HCT116 (cell line): ENCODE data around the gene ZC3HAV1. TPM values are rescaled to one million over a fixed set of nuclear protein-coding genes. Genes with fewer than 3 reads are reported as not detected.
"Not testable (repeated sequence)": the region's sequence is repeated elsewhere in the genome, so short reads cannot be mapped to it uniquely, and the experiment has no call there.

Experiments
- ATAC-seq: fragments of 200-7000 bp; cut with Tn5 transposase; 2 replicates; pipeline ENCODE4 v1.9.1; 2020; ENCODE audit warnings: mild to moderate bottlenecking, moderate library complexity
- BruUV-seq: library from RNA; stranded (reverse); fragments of 400-500 nt; replicated peaks from 2 replicates; lab custom pipeline; 2021; lab: Mats Ljungman, UMichigan
- CTCF ChIA-PET: fragments of 300-600 bp; sonication (Branson Sonifier 250); formaldehyde crosslinking; loops from one replicate; lab custom pipeline; 2021; ENCODE audit warnings: antibody characterized with exemption; lab: Charles Lee
- POLR2A ChIA-PET: fragments of 300-600, 350-600 bp; sonication (Branson Sonifier 250); formaldehyde crosslinking; loops from one replicate; lab custom pipeline; 2021; ENCODE audit warnings: antibody characterized with exemption; lab: Charles Lee
- RAD21 ChIA-PET, 2 experiments: fragments of 300-600 bp; sonication (Branson Sonifier 250); formaldehyde crosslinking; loops; one replicate each; lab custom pipeline; 2023; ENCODE audit warnings: low total read pairs in 2 of 2; ENCODE audit not compliant: uncharacterized antibody in 2 of 2, unreplicated experiment in 2 of 2, low non-redundant PET in 1 of 2; lab: Charles Lee
- DNase-seq: peaks from one replicate; pipeline ENCODE4 v3.0.0-alpha.2; 2010; ENCODE audit warnings: low read depth, low spot score
- H2AFZ ChIP-seq: fragments of 200-600 bp; shearing (Covaris generic), sonication (generic); 2 replicates; pipeline ENCODE4 v1.6.1; 2017; ENCODE audit warnings: low read depth, mixed run types, mixed read lengths, antibody characterized with exemption, low read length; ENCODE audit not compliant: poor library complexity, severe bottlenecking
- H3K27ac ChIP-seq: 2 replicates; pipeline ENCODE4 v1.5.1; 2012; ENCODE audit warnings: low read depth, low read length
- H3K27me3 ChIP-seq: fragments of 200-600 bp; sonication (generic); 2 replicates; pipeline ENCODE4 v1.6.1; 2016; ENCODE audit warnings: mixed run types, low read length, mixed read lengths; ENCODE audit not compliant: insufficient read depth
- H3K36me3 ChIP-seq, 2 experiments: fragments of 200-500 bp in 1 of 2; fragments of 200-600 bp in 1 of 2; sonication (Bioruptor generic) in 1 of 2; sonication (generic) in 1 of 2; 2 replicates each; pipeline versions ENCODE4 v1.5.1 to v1.6.1; 2014 to 2016; ENCODE audit warnings: low read length in 2 of 2, inconsistent platforms in 1 of 2, mixed read lengths in 1 of 2, mixed run types in 1 of 2; ENCODE audit not compliant: insufficient read depth in 2 of 2, control insufficient read depth in 1 of 2
- H3K4me1 ChIP-seq, 2 experiments: fragments of 200-600 bp in 1 of 2; sonication (generic) in 1 of 2; 2 replicates each; pipeline versions ENCODE4 v1.5.1 to v1.6.1; 2012 to 2017; ENCODE audit warnings: low read length in 2 of 2, inconsistent platforms in 1 of 2, mild to moderate bottlenecking in 1 of 2, mixed read lengths in 1 of 2, mixed run types in 1 of 2, moderate library complexity in 1 of 2; ENCODE audit not compliant: insufficient read depth in 2 of 2, control insufficient read depth in 1 of 2
- H3K4me2 ChIP-seq: fragments of 200-600 bp; sonication (generic); 2 replicates; pipeline ENCODE4 v1.6.1; 2017; ENCODE audit warnings: mixed run types, low read length, mixed read lengths
- H3K4me3 ChIP-seq, 2 experiments: fragments of 200-600 bp in 1 of 2; sonication (generic) in 1 of 2; replicated peaks in 1 of 2; 2 replicates each; pipeline ENCODE4 v1.5.1; 2011 to 2016; ENCODE audit warnings: low read length in 2 of 2, control low read depth in 1 of 2, low read depth in 1 of 2, mild to moderate bottlenecking in 1 of 2, mixed read lengths in 1 of 2, mixed run types in 1 of 2
- H3K79me2 ChIP-seq: fragments of 200-600 bp; sonication (generic); 2 replicates; pipeline ENCODE4 v1.6.1; 2017; ENCODE audit warnings: mild to moderate bottlenecking, mixed run types, low read length, moderate library complexity, mixed read lengths; ENCODE audit not compliant: insufficient read depth
- H3K9ac ChIP-seq: fragments of 200-600 bp; sonication (generic); 2 replicates; pipeline ENCODE4 v1.6.1; 2016; ENCODE audit warnings: low read length, mixed read lengths
- H3K9me2 ChIP-seq: fragments of 200-600 bp; sonication (generic), shearing (Covaris generic); 2 replicates; pipeline ENCODE4 v1.6.1; 2017; ENCODE audit warnings: mixed run types, mild to moderate bottlenecking, moderate library complexity; ENCODE audit not compliant: insufficient read depth
- H3K9me3 ChIP-seq, 2 experiments: fragments of 200-500 bp in 1 of 2; fragments of 200-600 bp in 1 of 2; sonication (Bioruptor generic) in 1 of 2; sonication (generic) in 1 of 2; 2 replicates each; pipeline ENCODE4 v1.6.1; 2014 to 2017; ENCODE audit warnings: low read length in 2 of 2, mixed read lengths in 2 of 2, inconsistent platforms in 1 of 2, low read depth in 1 of 2, mild to moderate bottlenecking in 1 of 2, mixed run types in 1 of 2, moderate library complexity in 1 of 2; ENCODE audit not compliant: control insufficient read depth in 1 of 2, insufficient read depth in 1 of 2
- H4K20me1 ChIP-seq: fragments of 200-600 bp; sonication (generic), shearing (Covaris generic); 2 replicates; pipeline ENCODE4 v1.6.1; 2017; ENCODE audit warnings: mixed run types, mild to moderate bottlenecking, moderate library complexity; ENCODE audit not compliant: insufficient read depth
- CBX3 ChIP-seq: IDR thresholded peaks from 2 replicates; pipeline ENCODE4 v1.6.1; 2012; ENCODE audit warnings: low read depth
- EGR1 ChIP-seq: IDR thresholded peaks from 2 replicates; pipeline ENCODE4 v1.6.1; 2012; ENCODE audit warnings: low read depth
- FOSL1 ChIP-seq: IDR thresholded peaks from 2 replicates; pipeline ENCODE4 v1.6.1; 2012; ENCODE audit warnings: low read depth
- POLR2A ChIP-seq: IDR thresholded peaks from 2 replicates; pipeline ENCODE4 v1.7.0; 2011; ENCODE audit warnings: borderline replicate concordance; ENCODE audit not compliant: insufficient read depth, insufficient read length; ENCODE audit errors: extremely low read depth
- SIN3A ChIP-seq: IDR thresholded peaks from 2 replicates; pipeline ENCODE4 v1.6.1; 2012; ENCODE audit warnings: low read depth
- TCF7L2 ChIP-seq: IDR thresholded peaks from 2 replicates; pipeline ENCODE4 v1.7.0; 2011; ENCODE audit warnings: borderline replicate concordance, inconsistent platforms; ENCODE audit not compliant: insufficient read depth, insufficient read length; ENCODE audit errors: extremely low read depth
- ZFX ChIP-seq: fragments of 450-650 bp; IDR thresholded peaks from 2 replicates; pipeline ENCODE4 v1.6.1; 2017
- ZNF274 ChIP-seq: fragments of 200-500 bp; sonication (Bioruptor generic); IDR thresholded peaks from 2 replicates; pipeline ENCODE4 v1.6.1; 2014; ENCODE audit warnings: mild to moderate bottlenecking, low read depth, low read length, inconsistent platforms
- intact Hi-C: fragments of 100-400 bp; cut with micrococcal nuclease; formaldehyde crosslinking; loops from 2 replicates; pipeline ENCODE4 v1.10.0; 2022
- total RNA-seq: library from RNA; stranded (reverse); gene quantifications from one replicate; pipeline ENCODE4 v1.2.1, GENCODE V29; 2021; ENCODE audit not compliant: unreplicated experiment
- TF ChIP-seq, protein P1 (sequence below), 3 experiments: fragments of 200-600 bp in 1 of 3; sonication (generic) in 1 of 3; IDR thresholded peaks in 2 of 3; conservative IDR thresholded peaks in 1 of 3; 2 replicates each; pipeline ENCODE4 v1.5.1; 2012 to 2017; ENCODE audit warnings: low read depth in 2 of 3, low read length in 2 of 3, antibody characterized with exemption in 1 of 3, borderline replicate concordance in 1 of 3, control low read depth in 1 of 3, mild to moderate bottlenecking in 1 of 3, mixed read lengths in 1 of 3, mixed run types in 1 of 3, moderate library complexity in 1 of 3; ENCODE audit not compliant: insufficient read depth in 1 of 3
- TF ChIP-seq, protein P2 (sequence below): IDR thresholded peaks from 2 replicates; pipeline ENCODE4 v1.6.1; 2012

The ZC3HAV1 gene
- total RNA-seq, 1 experiment from 2014 or later = 23.7 TPM

DNA sequence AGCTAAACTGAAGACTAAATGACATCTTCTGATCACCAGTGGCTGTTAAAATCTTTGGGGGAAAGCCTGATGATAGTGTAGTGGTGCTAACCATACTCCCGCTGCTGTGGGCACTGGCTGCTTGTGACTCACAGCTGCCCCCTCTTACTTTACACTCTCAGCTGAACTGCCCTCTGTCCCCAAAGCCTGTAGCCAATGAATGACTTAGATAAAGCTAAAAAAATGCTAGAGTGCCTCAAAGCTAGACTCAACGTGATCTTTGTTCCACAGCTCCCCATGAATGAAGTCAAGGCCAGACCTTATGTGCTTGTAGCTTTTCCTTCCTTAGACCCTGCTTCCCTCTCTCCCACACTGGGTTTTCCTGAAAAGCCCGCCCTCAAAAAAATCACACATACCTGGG, 80.2 kb downstream of the ZC3HAV1 start:
- CTCF ChIA-PET = no interaction called here
- RAD21 ChIA-PET = no interaction called here
- Histone ChIP-seq H3K9ac (no peak overlapping the region), H4K20me1 (no peaks in the 10 kb centered on the region), H3K79me2 (peaks cover 33% of the 10 kb centered on the region), H3K4me3 (no peak overlapping the region), H3K4me2 (no peak overlapping the region), H2AFZ (no peak overlapping the region), H3K36me3 (peaks cover 40 to 69% of the 10 kb centered on the region in 2 experiments), H3K9me2 (no peaks in the 10 kb centered on the region), H3K4me1 (peaks cover 2 to 4% of the 10 kb centered on the region in 2 experiments; a peak in 3 of 4 replicates), H3K9me3 (no peaks in the 10 kb centered on the region), H3K27me3 (no peaks in the 10 kb centered on the region), H3K27ac (no peak overlapping the region)
- BruUV-seq = no TSS peak
- DNase-seq = no peak
- no peak for ATAC-seq
- TF ChIP-seq, protein P1, sequence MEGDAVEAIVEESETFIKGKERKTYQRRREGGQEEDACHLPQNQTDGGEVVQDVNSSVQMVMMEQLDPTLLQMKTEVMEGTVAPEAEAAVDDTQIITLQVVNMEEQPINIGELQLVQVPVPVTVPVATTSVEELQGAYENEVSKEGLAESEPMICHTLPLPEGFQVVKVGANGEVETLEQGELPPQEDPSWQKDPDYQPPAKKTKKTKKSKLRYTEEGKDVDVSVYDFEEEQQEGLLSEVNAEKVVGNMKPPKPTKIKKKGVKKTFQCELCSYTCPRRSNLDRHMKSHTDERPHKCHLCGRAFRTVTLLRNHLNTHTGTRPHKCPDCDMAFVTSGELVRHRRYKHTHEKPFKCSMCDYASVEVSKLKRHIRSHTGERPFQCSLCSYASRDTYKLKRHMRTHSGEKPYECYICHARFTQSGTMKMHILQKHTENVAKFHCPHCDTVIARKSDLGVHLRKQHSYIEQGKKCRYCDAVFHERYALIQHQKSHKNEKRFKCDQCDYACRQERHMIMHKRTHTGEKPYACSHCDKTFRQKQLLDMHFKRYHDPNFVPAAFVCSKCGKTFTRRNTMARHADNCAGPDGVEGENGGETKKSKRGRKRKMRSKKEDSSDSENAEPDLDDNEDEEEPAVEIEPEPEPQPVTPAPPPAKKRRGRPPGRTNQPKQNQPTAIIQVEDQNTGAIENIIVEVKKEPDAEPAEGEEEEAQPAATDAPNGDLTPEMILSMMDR (IDR thresholded peaks at IDR 0.05 in 2 of 3, conservative IDR thresholded peaks at IDR 0.05 in 1 of 3; ENCODE audit: borderline replicate concordance in 1 of 3, insufficient read depth in 1 of 3, low read depth in 2 of 3, low read length in 2 of 3) = no peak
- TF ChIP-seq SIN3A = no peak
- no peak for TF ChIP-seq ZNF274
- TF ChIP-seq FOSL1 = no peak
- TF ChIP-seq, protein P2, sequence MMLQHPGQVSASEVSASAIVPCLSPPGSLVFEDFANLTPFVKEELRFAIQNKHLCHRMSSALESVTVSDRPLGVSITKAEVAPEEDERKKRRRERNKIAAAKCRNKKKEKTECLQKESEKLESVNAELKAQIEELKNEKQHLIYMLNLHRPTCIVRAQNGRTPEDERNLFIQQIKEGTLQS = no peak
- no peak for TF ChIP-seq POLR2A
- no peak for TF ChIP-seq ZFX
- no peak for TF ChIP-seq TCF7L2
- POLR2A ChIA-PET = no interaction called here
- intact Hi-C loops = no loop called here

DNA sequence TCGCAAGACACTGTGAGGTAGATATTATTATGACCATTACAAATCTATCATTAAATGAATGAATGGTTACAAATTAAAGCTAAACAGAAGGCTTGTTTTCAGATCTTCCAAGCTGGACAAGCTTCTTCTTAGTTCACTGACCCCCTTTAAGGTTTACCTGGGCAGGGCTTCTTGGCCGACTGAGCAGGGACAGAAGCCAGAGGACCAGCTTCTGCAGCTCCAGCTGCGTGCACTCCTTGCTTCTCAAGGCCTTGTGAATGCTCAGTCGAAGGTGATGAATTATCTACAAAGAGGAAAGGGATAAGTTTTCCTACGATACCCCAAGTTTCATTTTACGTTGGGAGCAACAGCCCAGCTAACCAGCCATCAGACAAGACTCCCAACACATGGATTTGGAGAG, 83.0 kb downstream of the ZC3HAV1 start:
- Histone ChIP-seq H3K4me1 (no peaks in the 10 kb centered on the region), H3K36me3 (peaks cover 51 to 62% of the 10 kb centered on the region in 2 experiments), H3K4me3 (no peak overlapping the region), H3K9me3 (no peaks in the 10 kb centered on the region), H3K79me2 (peaks cover 14% of the 10 kb centered on the region; the same call in 1 of the 2 replicates), H2AFZ (no peak overlapping the region), H3K4me2 (no peak overlapping the region), H4K20me1 (no peaks in the 10 kb centered on the region), H3K27me3 (no peaks in the 10 kb centered on the region), H3K9me2 (no peaks in the 10 kb centered on the region), H3K9ac (no peak overlapping the region), H3K27ac (no peak overlapping the region)
- ChIA-PET POLR2A (no interaction called here), RAD21 (no interaction called here), CTCF (interaction anchor here (1.1 to 1.8 kb wide), 2 partner anchors 9 to 48 kb away, joined by 3 to 8 read pairs; no protein-coding TSS in a partner anchor)
- TF ChIP-seq ZFX (no peak), EGR1 (no peak), CBX3 (no peak)
- ATAC-seq (no peak), DNase-seq (no peak)
- intact Hi-C loops = no loop called here
- BruUV-seq = no TSS peak

DNA sequence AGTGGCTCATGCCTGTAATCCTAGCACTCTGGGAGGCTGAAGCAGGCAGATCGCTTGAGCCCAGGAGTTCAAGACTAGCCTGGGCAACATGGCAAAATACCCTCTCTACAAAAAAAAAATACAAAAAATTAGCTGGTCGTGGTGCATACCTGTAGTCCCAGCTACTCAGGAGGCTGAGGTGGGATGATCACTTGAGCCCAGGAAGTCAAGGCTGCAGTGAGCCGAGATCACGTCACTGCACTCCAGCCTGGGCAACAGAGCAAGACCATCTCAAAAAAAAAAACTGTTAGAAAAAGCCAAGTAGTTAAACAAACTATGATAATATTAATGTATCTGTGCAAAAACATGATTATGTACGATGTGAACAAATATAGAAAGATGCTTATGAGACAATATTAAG, 83.7 kb downstream of the ZC3HAV1 start:
- BruUV-seq, DNase-seq, H2AFZ ChIP-seq, H3K4me3 ChIP-seq, POLR2A ChIA-PET, RAD21 ChIA-PET, H3K9ac ChIP-seq, ATAC-seq, H3K27ac ChIP-seq, intact Hi-C loops, H3K9me2 ChIP-seq, H3K27me3 ChIP-seq, H3K79me2 ChIP-seq, H3K4me1 ChIP-seq, H3K9me3 ChIP-seq, H4K20me1 ChIP-seq, H3K4me2 ChIP-seq: not testable (repeated sequence)
- H3K36me3 ChIP-seq = peaks cover 55 to 58% of the 10 kb centered on the region in 2 experiments
- CTCF ChIA-PET = interaction anchor here (1.1 to 1.8 kb wide), 2 partner anchors 9 to 49 kb away, joined by 3 to 8 read pairs; no protein-coding TSS in a partner anchor
